Stimulated activated naive CD8-positive, alpha-beta T cell treated with anti-CD3 and anti-CD28 coated beads, Interleukin-15, amount 100 ng/mL, for 72 hours (primary cell): ENCODE results near the gene SPATA24.
"Not testable (repeated sequence)": the region's sequence is repeated elsewhere in the genome, so short reads cannot be mapped to it uniquely, and the experiment has no call there.

Source experiments
- ATAC-seq: fragments of 150-1000 bp; cut with Tn5 transposase; 2 replicates; pipeline ENCODE4 v1.10.0; 2021; ENCODE audit warnings: mild to moderate bottlenecking, moderate library complexity
- DNase-seq, 2 donors: peaks; one replicate each; pipeline ENCODE4 v3.0.0; 2021 to 2022
- H3K27ac Mint-ChIP-seq, 2 donors: one replicate each; pipeline ENCODE4 v1.8.0; 2022; ENCODE audit warnings: mild to moderate bottlenecking in 2 of 2, mixed read lengths in 2 of 2, moderate library complexity in 2 of 2
- H3K27me3 Mint-ChIP-seq: one replicate; pipeline ENCODE4 v1.8.0; 2022; ENCODE audit warnings: mixed read lengths
- H3K4me1 Mint-ChIP-seq: one replicate; pipeline ENCODE4 v1.8.0; 2022; ENCODE audit warnings: mild to moderate bottlenecking, mixed read lengths
- H3K4me3 Mint-ChIP-seq, 2 donors: one replicate each; pipeline ENCODE4 v1.8.0; 2022; ENCODE audit warnings: mild to moderate bottlenecking in 2 of 2, mixed read lengths in 2 of 2, moderate library complexity in 1 of 2
- H3K9me3 Mint-ChIP-seq, 2 donors: one replicate each; pipeline ENCODE4 v1.8.0; 2022; ENCODE audit warnings: mixed read lengths in 2 of 2

SPATA24 gene

GRCh38 chr5:139425497-139425896 lies 21.6 kb upstream of the SPATA24 start:
- Mint-ChIP-seq H3K27me3 (no peaks in the 10 kb centered on the region), H3K27ac (no peak overlapping the region), H3K9me3 (no peaks in the 10 kb centered on the region), H3K4me1 (peaks cover 15% of the 10 kb centered on the region), H3K4me3 (no peak overlapping the region)
- ATAC-seq (no peak), DNase-seq (no peak)

GRCh38 chr5:139422307-139422893 lies 18.5 kb upstream of the SPATA24 start:
- DNase-seq: peak; percentile 55 to 63
- H3K4me1 Mint-ChIP-seq: peaks cover 13% of the 10 kb centered on the region
- H3K9me3 Mint-ChIP-seq: no peaks in the 10 kb centered on the region
- no peak overlapping the region for H3K4me3 Mint-ChIP-seq
- no peaks in the 10 kb centered on the region for H3K27me3 Mint-ChIP-seq
- ATAC-seq: peak; percentile 93
- H3K27ac Mint-ChIP-seq: no peak overlapping the region

- Mint-ChIP-seq H3K27ac (no peak overlapping the region), H3K4me1 (peaks cover 41% of the 10 kb centered on the region), H3K9me3 (no peaks in the 10 kb centered on the region), H3K4me3 (no peak overlapping the region), H3K27me3 (no peaks in the 10 kb centered on the region)
- DNase-seq (no peak), ATAC-seq (no peak)
Measured at GRCh38 chr5:139419226-139420192, 15.6 kb upstream of the SPATA24 start.

GRCh38 chr5:139418793-139419192 lies 14.9 kb upstream of the SPATA24 start:
- no peak for DNase-seq
- H3K27ac Mint-ChIP-seq: peak overlapping the region in 1 of 2 donors; percentile 66
- no peaks in the 10 kb centered on the region for H3K9me3 Mint-ChIP-seq
- H3K4me3 Mint-ChIP-seq: no peak overlapping the region
- no peak for ATAC-seq
- H3K27me3 Mint-ChIP-seq: no peaks in the 10 kb centered on the region
- H3K4me1 Mint-ChIP-seq: peaks cover 48% of the 10 kb centered on the region

DNA sequence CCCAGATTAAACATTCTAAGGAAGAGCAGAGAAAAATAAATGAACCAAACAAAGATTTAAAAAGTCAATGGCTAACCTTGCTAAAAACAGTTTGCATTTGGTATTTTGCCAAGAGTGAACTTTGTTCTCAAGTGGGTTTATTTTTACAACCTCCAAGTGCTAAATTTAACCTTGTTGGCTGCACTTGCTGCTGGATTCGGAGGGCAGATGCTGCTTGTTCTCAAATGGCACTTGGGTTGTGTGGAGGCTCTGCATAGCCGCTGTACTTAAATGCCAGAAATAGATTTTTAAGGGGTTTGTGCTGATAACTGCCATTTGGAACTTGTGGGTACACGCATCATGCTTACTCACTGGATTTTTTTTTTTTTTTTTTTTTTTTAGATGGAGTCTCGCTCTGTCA lies 13.3 kb upstream of the SPATA24 start:
- Mint-ChIP-seq H3K27me3 (no peaks in the 10 kb centered on the region), H3K9me3 (no peaks in the 10 kb centered on the region), H3K4me1 (peaks cover 57% of the 10 kb centered on the region), H3K4me3 (no peak overlapping the region), H3K27ac (peak overlapping the region in 1 of 2 donors; percentile 27)
- DNase-seq (no peak), ATAC-seq (no peak)

DNA sequence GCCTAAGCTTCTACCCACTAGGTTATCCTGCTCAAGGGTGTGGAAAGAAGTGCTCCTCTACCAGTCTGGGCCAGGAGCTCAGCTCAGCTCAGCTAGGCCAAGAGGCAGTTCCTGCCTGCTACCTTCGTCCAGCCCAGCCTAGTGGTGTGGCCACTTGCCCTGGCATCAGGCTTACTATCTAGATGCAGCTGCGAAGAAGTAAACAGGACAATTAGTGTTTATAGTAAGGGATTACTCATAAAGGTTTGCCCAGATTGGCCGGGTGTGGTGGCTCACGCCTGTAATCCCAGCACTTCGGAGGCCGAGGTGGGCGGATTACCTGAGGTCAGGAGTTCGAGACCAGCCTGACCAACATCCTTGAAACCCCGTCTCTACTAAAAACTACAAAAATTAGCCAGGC lies 12.8 kb upstream of the SPATA24 start:
- H3K4me1 Mint-ChIP-seq: peaks cover 56% of the 10 kb centered on the region
- ATAC-seq: no peak
- DNase-seq: no peak
- H3K4me3 Mint-ChIP-seq: no peak overlapping the region
- peak overlapping the region; percentile 27 to 97 for H3K27ac Mint-ChIP-seq
- H3K9me3 Mint-ChIP-seq: no peaks in the 10 kb centered on the region
- H3K27me3 Mint-ChIP-seq: no peaks in the 10 kb centered on the region

- ATAC-seq (no peak), DNase-seq (no peak)
- no peaks in the 10 kb centered on the region for H3K9me3 Mint-ChIP-seq
- H3K4me3 Mint-ChIP-seq: peak overlapping the region; percentile 69 to 76
- peaks cover 56% of the 10 kb centered on the region for H3K4me1 Mint-ChIP-seq
- H3K27ac Mint-ChIP-seq: peak overlapping the region; percentile 95 to 97
- no peaks in the 10 kb centered on the region for H3K27me3 Mint-ChIP-seq
Measured at GRCh38 chr5:139415869-139416268, 12.0 kb upstream of the SPATA24 start.

DNA sequence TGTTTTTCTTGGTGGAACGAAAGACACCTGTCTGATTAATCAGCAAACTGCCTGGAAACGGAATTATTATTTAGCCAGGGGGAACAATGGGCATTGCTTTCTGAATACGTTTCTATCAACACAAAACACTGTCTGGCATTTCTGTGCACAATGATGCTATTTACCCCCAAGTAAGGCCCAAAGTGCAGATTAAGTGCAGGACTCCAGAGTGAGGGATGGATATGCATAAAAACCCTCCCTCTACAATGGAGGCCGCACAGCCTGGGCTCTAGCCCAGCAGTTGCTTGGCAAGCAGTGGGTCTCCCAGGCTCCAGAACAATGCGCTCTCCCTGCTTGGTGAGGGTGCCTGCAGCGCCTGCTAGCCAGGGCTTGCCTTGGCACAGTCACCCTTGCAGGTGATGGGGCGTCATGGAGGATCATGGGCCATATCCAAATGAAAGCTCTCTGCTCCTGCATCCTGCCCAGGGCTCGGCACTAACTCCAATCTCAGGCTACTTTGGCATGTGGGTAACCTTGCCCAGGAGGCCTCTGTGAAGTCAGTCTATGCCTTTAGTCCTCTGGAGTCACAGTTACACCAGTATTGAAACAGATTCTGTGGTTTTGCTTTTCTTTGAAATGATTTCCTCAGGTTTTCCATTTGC lies 11.5 kb upstream of the SPATA24 start:
- no peaks in the 10 kb centered on the region for H3K9me3 Mint-ChIP-seq

DNA sequence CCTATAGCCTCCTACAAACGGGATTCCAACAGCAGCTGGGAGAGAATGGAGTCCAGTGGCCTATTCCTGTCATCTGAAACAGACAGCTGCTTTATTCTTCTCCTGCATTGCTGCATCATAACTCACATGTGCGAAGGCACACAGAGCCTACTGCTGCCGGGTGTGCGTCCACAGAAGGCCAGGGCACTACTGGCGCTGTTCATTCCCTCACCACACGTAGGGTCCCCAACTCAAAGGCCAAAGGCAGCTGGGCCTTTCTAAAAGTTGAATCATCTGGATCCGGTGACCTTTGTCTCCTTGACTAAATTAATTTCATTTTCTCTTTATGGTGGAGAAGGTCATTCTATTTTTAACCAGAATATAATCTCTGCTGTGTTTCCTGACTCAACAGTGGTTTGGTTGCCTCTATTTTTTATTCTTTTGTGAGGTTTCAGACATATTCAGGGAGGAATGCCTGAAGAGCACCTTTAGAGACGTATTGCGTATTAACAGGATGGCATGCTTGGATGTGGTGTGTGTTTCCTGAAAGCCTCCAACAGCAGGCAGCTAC lies 10.8 kb upstream of the SPATA24 start:
- Mint-ChIP-seq H3K27me3 (no peaks in the 10 kb centered on the region), H3K27ac (peak overlapping the region; percentile 95), H3K4me3 (peak overlapping the region; percentile 69 to 76), H3K9me3 (no peaks in the 10 kb centered on the region), H3K4me1 (peaks cover 56% of the 10 kb centered on the region)
- DNase-seq (no peak), ATAC-seq (peak; percentile 30)

More for the DNA sequence above, 11.5 kb upstream of the SPATA24 start:
- DNase-seq (peak in 1 of 2 donors; percentile 47), ATAC-seq (peak; percentile 89)
- peaks cover 56% of the 10 kb centered on the region for H3K4me1 Mint-ChIP-seq
- no peaks in the 10 kb centered on the region for H3K27me3 Mint-ChIP-seq
- peak overlapping the region; percentile 95 to 97 for H3K27ac Mint-ChIP-seq
- H3K4me3 Mint-ChIP-seq: peak overlapping the region; percentile 69 to 76

GRCh38 chr5:139413963-139414362 lies 10.1 kb upstream of the SPATA24 start:
- Mint-ChIP-seq H3K4me1 (peaks cover 56% of the 10 kb centered on the region), H3K27me3 (no peaks in the 10 kb centered on the region), H3K9me3 (no peaks in the 10 kb centered on the region), H3K4me3 (peak overlapping the region; percentile 55 to 69), H3K27ac (peak overlapping the region; percentile 95)
- DNase-seq (no peak), ATAC-seq (peak; percentile 63)

DNA sequence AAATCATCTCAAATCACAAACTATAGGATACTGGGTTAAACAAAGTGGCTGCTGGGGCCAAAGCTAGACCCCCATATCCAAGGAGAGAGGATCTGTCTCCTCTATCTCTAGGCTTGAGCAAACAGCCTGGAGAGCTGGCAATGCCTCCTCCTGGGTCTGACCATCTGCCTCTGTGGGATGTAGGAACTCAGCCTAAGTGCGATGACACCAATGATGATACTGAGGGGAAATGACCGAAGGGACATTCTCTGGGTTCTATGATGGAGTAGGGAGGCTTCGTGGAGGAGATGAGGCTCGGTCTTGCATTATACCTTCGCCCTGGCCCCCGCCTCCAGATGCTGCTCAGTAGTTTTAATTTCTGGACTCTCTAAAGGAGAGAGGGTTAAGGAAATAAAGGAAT lies 9.3 kb upstream of the SPATA24 start:
- ATAC-seq (no peak), DNase-seq (no peak)
- peaks cover 50% of the 10 kb centered on the region for H3K4me1 Mint-ChIP-seq
- H3K4me3 Mint-ChIP-seq: peak overlapping the region in 1 of 2 donors; percentile 69
- peak overlapping the region in 1 of 2 donors; percentile 58 for H3K27ac Mint-ChIP-seq
- H3K9me3 Mint-ChIP-seq: no peaks in the 10 kb centered on the region
- H3K27me3 Mint-ChIP-seq: no peaks in the 10 kb centered on the region

GRCh38 chr5:139410993-139411828 lies 7.3 kb upstream of the SPATA24 start:
- ATAC-seq: no peak
- Mint-ChIP-seq H3K4me1 (peaks cover 47% of the 10 kb centered on the region), H3K27me3 (no peaks in the 10 kb centered on the region), H3K27ac (peak overlapping the region in 1 of 2 donors; percentile 61), H3K4me3 (no peak overlapping the region), H3K9me3 (no peaks in the 10 kb centered on the region)
- no peak for DNase-seq

- H3K27me3 Mint-ChIP-seq: no peaks in the 10 kb centered on the region
Measured at GRCh38 chr5:139410121-139410992, 6.5 kb upstream of the SPATA24 start.

GRCh38 chr5:139409116-139409515 lies 5.2 kb upstream of the SPATA24 start:
- not testable (repeated sequence) for ATAC-seq, H3K27ac Mint-ChIP-seq, DNase-seq, H3K9me3 Mint-ChIP-seq, H3K4me3 Mint-ChIP-seq, H3K27me3 Mint-ChIP-seq
- peaks cover 34% of the 10 kb centered on the region for H3K4me1 Mint-ChIP-seq

More at GRCh38 chr5:139410121-139410992, 6.5 kb upstream of the SPATA24 start:
- H3K4me1 Mint-ChIP-seq: peaks cover 38% of the 10 kb centered on the region
- DNase-seq (no peak), ATAC-seq (no peak)
- H3K4me3 Mint-ChIP-seq: no peak overlapping the region
- H3K9me3 Mint-ChIP-seq: no peaks in the 10 kb centered on the region
- no peak overlapping the region for H3K27ac Mint-ChIP-seq
